ENCODE results near the gene PDZD2.
A peak's percentile ranks its signal among the peaks of the same experiment; 100 is the strongest.

The PDZD2 gene

GRCh38 chr5:31637851-31638250, 1.1 kb upstream of the PDZD2 start:
- no peak for DNase-seq (ENCODE audit: low read depth, low spot score)

- no peak for DNase-seq (ENCODE audit: low read depth, low spot score)
Measured at GRCh38 chr5:31638345-31638744, 586 bp upstream of the PDZD2 start.

- peak; percentile 17 for DNase-seq (ENCODE audit: low read depth, low spot score)
Measured at GRCh38 chr5:31639481-31640411, 815 bp downstream of the PDZD2 start.

GRCh38 chr5:31640573-31640972, 1.6 kb downstream of the PDZD2 start:
- DNase-seq (ENCODE audit: low read depth, low spot score) = no peak

GRCh38 chr5:31641059-31641458, 2.1 kb downstream of the PDZD2 start:
- DNase-seq (ENCODE audit: low read depth, low spot score) = no peak

GRCh38 chr5:31641575-31641974, 2.6 kb downstream of the PDZD2 start:
- DNase-seq (ENCODE audit: low read depth, low spot score) = no peak

GRCh38 chr5:31645420-31646081, 6.6 kb downstream of the PDZD2 start:
- no peak for DNase-seq (ENCODE audit: low read depth, low spot score)

- DNase-seq (ENCODE audit: low read depth, low spot score) = no peak
Measured at GRCh38 chr5:31648326-31648725, 9.4 kb downstream of the PDZD2 start.

- no peak for DNase-seq (ENCODE audit: low read depth, low spot score)
Measured at GRCh38 chr5:31651241-31651640, 12.3 kb downstream of the PDZD2 start.

- DNase-seq (ENCODE audit: low read depth, low spot score) = no peak
Measured at GRCh38 chr5:31655491-31655890, 16.6 kb downstream of the PDZD2 start.

- no peak for DNase-seq (ENCODE audit: low read depth, low spot score)
Measured at GRCh38 chr5:31656806-31657205, 17.9 kb downstream of the PDZD2 start.

GRCh38 chr5:31657315-31657979, 18.5 kb downstream of the PDZD2 start:
- no peak for DNase-seq (ENCODE audit: low read depth, low spot score)

GRCh38 chr5:31661257-31661656, 22.3 kb downstream of the PDZD2 start:
- DNase-seq (ENCODE audit: low read depth, low spot score) = no peak

- peak; percentile 78 for DNase-seq (ENCODE audit: low read depth, low spot score)
Measured at GRCh38 chr5:31663519-31663918, 24.6 kb downstream of the PDZD2 start.

GRCh38 chr5:31664566-31664965, 25.6 kb downstream of the PDZD2 start:
- peak; percentile 20 for DNase-seq (ENCODE audit: low read depth, low spot score)

GRCh38 chr5:31671339-31671741, 32.4 kb downstream of the PDZD2 start:
- peak; percentile 73 for DNase-seq (ENCODE audit: low read depth, low spot score)

GRCh38 chr5:31674371-31674951, 35.5 kb downstream of the PDZD2 start:
- DNase-seq (ENCODE audit: low read depth, low spot score) = no peak

GRCh38 chr5:31675472-31675871, 36.5 kb downstream of the PDZD2 start:
- DNase-seq (ENCODE audit: low read depth, low spot score) = no peak

GRCh38 chr5:31678180-31678579, 39.2 kb downstream of the PDZD2 start:
- DNase-seq (ENCODE audit: low read depth, low spot score) = no peak

GRCh38 chr5:31680528-31680927, 41.6 kb downstream of the PDZD2 start:
- peak; percentile 20 for DNase-seq (ENCODE audit: low read depth, low spot score)

GRCh38 chr5:31682025-31682424, 43.1 kb downstream of the PDZD2 start:
- no peak for DNase-seq (ENCODE audit: low read depth, low spot score)

GRCh38 chr5:31682851-31683250, 43.9 kb downstream of the PDZD2 start:
- no peak for DNase-seq (ENCODE audit: low read depth, low spot score)

All from astrocyte of the hippocampus (primary cell).